ENCODE results near the gene EGFL7.
A peak's percentile ranks its signal among the peaks of the same experiment; 100 is the strongest.

The EGFL7 gene

GRCh38 chr9:136675477-136676296, 13.0 kb downstream of the EGFL7 start:
- no peak for DNase-seq

DNA sequence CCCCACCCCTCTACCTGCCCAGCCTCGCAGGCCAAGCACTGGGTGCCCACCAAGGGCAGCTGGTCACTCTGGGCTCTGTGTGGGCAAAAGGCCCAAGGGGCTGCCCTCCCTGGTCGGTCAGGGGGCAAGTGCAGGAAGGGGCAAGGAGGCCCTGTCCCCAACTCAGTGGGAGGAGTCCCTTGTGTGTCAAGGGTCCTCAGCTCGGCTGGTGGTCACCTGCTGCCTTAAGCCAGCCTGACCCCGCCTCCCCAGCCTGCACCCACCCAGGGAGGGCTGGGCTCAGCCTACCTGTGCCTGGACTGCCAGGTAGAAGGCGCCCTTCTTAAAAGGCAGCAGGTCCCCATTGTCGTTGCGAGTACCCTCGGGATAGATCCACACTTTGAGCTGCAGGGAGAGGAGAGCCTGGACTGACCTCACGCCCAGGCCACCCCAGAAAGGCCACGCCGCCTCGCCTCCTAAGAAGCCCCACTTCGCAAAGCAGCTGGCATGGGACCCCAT, 13.6 kb downstream of the EGFL7 start:
- no peak for DNase-seq

- no peak for DNase-seq
Observed at GRCh38 chr9:136676920-136677686, 14.4 kb downstream of the EGFL7 start.

DNA sequence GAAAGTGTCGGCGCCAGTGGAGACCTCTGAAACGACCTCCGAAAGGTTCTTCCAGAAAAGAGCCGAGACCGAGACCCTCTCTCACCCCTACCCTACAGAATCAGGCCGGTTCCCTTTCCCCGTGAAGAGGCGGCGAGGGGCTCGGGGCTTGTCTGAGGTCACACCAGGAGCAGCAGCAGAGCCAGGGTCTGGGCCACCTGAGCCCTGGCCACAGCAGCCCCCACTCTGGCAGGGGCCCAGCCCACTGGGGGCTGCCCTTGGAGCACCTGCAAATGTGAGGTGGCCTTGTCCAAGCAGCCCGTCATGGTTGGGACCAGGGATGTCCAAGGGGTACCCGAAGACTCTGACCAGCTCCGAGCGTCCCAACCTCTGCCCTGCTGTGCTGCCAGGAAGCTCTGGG, 15.3 kb downstream of the EGFL7 start:
- no peak for DNase-seq

DNA sequence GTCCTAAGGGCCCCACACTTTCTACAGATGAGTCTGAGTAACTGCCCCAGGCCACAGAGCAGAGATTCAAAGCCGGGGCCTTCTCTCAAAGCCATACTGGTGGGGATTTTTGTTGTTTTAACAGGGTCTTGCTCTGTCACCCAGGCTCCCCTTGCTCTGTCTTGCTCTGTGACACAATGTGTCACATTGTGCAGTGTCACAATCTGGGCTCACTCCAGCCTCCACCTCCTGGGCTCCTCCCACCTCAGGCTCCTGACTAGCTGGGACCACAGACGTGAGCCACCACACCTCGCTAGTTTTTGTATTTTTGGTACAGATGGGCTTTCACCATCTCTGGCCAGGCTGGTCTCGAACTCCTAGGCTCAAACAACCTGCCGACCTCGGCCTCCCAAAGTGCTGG, 15.9 kb downstream of the EGFL7 start:
- DNase-seq, result no peak

DNA sequence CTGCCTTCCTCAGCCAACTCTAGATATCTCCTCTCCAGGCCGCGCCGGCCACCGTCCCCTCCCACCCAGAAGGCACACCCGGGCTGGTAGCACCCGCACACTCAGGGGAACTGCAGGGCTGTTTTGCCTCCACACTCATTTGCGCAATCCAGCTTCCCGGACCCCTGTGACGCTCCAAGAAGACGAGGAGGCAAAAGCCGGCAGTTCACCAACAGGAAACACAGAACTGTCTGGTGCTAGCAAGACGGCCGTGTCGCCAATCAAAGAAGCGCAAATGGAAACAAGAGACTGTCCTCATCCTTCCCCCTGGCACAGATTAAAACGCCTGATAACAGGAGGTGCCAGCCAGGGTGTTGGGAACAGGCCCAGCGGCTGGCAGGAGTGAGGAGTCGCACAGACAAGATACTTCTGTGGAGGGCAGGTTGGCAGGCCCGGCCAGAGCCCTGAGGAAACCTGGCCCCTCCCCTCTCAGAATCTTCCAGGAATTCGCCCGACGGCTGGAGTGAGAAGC, 16.8 kb downstream of the EGFL7 start:
- no peak for DNase-seq

DNA sequence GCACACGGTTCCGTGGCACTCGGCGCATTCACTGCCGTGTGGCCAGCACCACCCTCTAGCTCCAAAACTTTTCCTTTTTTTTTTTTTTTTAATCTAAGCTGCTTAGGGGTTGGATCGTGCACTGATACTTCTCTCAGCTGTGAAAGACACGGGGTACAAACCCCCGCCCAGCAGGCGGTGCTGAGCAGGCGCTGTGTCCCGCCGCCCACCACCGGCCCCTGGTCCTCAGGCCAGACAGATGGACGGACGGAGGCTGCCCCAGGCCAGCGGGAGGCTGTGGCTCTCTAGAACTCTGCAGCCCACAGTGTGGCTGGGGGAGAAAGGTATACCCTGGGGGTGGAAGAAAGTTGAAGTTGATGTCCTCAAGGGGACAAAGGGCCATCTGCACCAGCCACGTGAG, 18.3 kb downstream of the EGFL7 start:
- DNase-seq, result no peak

- no peak for DNase-seq
Observed at GRCh38 chr9:136681945-136682699, 19.4 kb downstream of the EGFL7 start.

DNA sequence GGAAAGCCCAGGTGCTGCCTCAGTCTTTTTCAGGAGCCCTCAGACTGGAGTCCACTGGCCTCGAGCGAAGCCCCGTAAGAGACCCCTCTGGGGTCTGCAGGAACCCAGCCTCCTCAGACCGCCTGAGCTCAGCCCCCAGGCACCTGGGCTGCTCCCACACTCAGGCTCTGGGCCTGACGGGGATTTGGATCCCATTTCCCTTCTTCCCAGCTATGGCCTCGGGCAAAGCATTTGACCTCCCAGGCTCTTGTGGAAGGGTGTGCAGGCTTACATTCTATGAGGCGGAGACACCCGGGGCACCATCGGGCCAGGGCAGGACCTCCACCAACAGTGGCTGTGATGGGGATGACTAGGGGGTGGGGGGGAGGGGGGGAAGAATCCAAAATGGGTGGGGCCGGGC, 20.0 kb downstream of the EGFL7 start:
- no peak for DNase-seq

GRCh38 chr9:136683173-136683745, 20.5 kb downstream of the EGFL7 start:
- DNase-seq, result no peak

DNA sequence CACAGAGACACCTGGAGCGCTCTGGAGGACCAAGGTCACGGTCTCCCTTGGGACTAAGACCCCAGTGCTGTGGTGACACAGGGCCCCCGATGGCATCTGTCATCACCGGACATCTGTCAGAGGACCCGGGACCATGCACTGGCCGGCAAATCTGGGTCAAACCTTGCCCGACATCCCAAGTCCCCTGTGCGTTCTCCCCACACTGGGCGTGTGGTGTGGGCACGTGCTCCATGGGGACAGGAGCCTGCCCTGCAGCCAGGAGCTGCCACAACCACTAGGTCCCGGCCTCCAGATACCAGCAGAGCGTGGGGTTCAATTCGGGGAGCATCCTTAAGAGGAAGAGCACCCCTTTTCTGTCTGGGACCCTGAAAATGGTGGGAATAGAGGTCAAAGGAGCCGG, 21.0 kb downstream of the EGFL7 start:
- no peak for DNase-seq

GRCh38 chr9:136684339-136684738, 21.6 kb downstream of the EGFL7 start:
- no peak for DNase-seq

DNA sequence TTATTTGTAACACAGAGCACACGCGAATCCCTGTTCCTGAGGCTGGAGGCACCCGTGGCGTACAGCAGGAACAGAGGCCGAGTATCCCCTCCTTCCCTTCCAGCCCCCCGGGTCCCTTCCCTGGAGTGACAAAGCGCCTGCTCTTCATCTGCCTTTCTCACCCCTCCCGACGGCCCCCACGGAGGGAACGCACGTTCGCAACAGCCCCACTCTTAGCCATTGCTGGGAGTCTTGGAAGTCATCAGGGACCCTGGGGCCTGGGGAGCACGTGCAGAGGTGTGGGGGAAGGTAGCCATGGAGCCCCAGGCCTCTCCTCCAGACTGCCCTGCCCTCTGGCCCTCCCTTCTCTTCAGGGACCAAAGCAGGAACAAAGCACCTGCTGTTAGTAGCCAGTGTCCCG, 22.1 kb downstream of the EGFL7 start:
- DNase-seq, result no peak

- DNase-seq, result no peak
Observed at GRCh38 chr9:136685216-136685615, 22.5 kb downstream of the EGFL7 start.

DNA sequence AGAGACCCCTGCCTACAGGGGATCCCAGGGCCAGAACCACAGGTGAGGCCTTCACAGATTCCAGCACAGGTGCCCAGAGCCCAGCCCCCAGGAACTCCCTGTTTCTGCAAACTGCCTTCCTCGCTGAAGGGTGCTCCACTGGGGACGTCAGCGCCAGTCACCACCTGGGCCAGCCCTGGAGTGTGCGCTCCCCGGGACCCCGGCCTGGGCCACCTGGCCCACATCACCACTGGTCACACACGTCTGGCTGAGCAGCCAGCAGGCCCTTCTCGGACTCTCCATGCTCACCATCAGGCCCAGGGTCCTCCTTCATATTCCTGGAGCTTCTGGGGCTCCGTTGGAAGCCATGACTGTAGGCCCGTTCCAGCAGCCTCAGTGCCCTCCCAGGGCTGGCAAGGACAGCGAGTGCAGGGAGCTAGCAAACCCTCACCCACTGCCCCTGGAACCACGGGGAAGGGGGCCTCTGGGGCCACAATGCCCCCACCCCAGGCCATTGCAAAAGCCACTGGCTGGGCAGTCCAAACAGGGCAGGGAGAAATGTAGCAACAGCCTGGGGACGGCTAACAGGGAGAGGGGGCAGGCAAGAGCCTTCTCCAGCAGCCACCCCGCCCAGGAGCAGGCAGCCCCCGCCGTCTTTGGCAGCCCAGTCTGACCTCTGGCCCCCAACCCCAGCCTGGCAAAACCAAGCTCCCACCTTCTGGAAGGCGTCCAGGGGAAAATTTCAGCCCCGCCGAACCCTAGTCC, 23.2 kb downstream of the EGFL7 start:
- DNase-seq, result no peak

- DNase-seq, result no peak
Observed at GRCh38 chr9:136686534-136686793, 23.7 kb downstream of the EGFL7 start.

DNA sequence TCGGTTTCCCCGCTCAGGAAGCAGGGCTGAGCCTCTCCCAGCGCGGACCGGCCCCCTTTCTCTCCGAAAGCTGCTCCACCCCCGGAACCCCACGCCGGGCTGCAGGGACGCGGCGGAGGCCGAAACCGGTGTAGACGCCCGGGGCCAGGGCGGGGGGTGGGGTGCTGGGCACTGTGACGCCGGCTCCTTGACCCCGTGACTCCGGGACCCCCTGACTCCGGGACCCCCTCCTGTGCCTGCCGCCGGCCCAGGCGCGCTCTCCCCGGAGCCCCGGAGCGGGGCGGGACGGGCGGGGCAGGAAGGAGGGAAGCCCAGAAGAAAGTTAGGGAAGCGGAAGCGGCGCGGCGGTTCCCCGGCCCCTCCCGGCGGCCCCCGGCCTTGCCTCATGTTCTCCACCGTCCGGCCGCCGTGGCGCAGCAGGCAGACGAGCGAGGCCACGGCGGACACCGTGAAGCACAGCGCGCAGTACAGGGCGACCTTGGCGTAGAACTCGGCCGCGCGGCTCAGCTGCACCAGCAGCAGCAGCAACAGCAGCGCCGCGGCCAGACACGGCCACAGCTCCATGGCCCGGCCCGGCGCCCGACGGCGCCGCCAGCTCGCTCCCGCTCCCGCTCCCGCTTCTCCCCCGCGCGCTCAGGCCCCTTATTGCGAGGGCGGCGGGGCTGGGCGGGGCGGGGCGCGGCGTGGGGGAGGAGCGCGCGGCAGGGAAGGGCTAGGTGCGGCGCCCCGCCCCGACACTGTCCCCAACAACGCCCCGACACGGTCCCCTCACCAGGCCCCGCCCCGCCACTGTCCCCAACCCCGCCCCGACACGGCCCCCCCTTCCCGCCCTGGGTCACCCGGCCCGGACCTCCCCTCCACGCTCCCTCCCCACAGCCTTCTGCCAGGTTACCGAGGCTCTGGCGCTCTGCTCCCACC, 24.3 kb downstream of the EGFL7 start, which contains the start of gene AGPAT2:
Gene AGPAT2, minus strand, starts transcription at position 664 of the 918 bp plus-strand sequence. Its CDS starts 100 bp downstream, at position 564.
- DNase-seq, result peak; percentile 37

GRCh38 chr9:136687721-136688223, 25.1 kb downstream of the EGFL7 start:
- DNase-seq, result peak; percentile 20

DNA sequence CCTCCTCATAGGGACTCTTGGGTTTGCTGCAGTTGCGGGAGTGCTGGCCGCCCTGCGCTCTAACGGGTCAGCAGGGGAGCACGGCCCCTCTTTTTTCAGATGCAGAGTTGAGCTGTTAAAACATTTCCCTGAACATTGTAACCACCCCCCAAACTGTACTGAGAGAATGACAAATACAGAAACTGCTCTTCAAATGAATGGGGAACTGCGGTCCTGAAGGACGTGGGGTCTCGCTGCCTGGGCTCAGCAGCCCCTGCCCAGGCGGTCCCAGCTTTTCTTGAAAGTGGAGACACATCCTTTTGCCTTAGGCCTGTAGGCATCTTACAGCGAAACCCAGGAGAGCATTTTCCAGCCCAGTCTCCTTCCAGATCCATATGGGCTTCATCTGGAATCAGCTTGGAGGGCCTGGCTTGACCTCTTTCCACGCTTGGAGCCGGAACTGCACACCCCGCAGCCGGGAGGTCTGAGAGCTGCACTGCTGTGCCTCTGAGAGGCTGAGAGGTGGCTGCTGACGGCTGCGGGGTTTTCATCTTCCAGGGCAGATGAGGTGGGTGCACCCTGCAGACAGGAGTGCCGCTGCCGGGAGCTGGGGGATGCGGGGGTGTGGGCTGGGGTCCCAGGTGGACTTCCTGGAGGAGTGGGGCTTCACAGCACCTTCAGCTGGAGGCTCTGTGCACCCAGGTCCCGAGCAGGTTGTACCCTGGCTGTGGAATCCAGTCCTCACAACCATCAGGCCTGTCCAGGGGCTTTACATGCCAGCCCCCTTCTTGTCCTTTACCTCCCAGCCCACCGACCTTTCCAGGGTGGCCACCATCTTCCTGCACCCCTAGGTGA, 25.8 kb downstream of the EGFL7 start:
- no peak for DNase-seq

DNA sequence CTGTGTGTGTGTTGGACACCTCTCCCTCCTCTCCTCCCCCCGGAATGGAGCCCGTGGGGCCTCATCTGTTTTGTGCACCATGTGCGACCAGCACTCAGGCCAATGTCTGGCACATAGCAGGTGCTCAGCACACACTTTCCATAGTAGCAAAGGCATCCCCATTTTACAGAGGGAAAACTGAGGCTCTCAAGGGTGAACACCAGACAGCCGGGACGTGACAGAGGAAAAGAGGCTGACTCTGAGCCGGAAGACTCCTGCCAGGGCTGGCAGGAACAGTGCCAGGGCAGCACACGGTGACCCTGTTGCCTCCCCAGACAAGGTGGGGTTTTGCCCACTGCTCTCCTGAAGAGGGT, 26.4 kb downstream of the EGFL7 start:
- DNase-seq, result no peak

Measured in DMS153 (cell line).